T-helper 1 cell treated with Interleukin-12 subunit alpha and Interleukin-12 subunit beta and Interleukin-4 antibody, amounts not matched to agents 30 μg/mL and 1 μg/mL, for 36 hours (primary cell): ENCODE data around the gene JMJD1C.
"Not testable (repeated sequence)": the region's sequence is repeated elsewhere in the genome, so short reads cannot be mapped to it uniquely, and the experiment has no call there.

Experiments
- H3K27ac Mint-ChIP-seq: one replicate; pipeline ENCODE4 v1.8.0; 2021; ENCODE audit warnings: mild to moderate bottlenecking, mixed read lengths
- H3K27me3 Mint-ChIP-seq: one replicate; pipeline ENCODE4 v1.8.0; 2021; ENCODE audit warnings: low read depth, mixed read lengths
- H3K36me3 Mint-ChIP-seq: one replicate; pipeline ENCODE4 v1.8.0; 2021; ENCODE audit warnings: low read depth, mixed read lengths
- H3K4me1 Mint-ChIP-seq: one replicate; pipeline ENCODE4 v1.8.0; 2021; ENCODE audit warnings: low read depth, mixed read lengths
- H3K4me3 Mint-ChIP-seq: one replicate; pipeline ENCODE4 v1.8.0; 2021; ENCODE audit warnings: mild to moderate bottlenecking, moderate library complexity, mixed read lengths
- H3K9me3 Mint-ChIP-seq: one replicate; pipeline ENCODE4 v1.8.0; 2021; ENCODE audit warnings: mixed read lengths

Gene JMJD1C

DNA sequence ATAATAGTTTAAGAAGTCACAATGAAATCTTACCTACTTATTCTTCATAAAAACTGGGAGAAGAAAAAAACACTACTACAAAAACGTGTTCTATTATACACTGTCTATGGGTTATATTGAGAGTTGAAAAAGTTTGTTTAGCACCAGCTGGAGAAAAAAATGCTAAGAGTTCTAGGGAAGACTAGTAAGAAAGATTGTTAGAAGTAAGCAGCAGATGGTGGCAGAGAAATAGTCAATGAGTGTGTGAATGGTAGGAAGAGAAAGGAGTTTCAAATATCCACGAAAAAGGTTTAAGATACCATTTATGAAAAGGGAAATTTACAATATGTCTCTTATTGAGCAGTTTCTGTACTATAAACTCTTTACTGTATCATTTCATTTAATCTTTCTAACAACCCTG, 208.0 kb downstream of the JMJD1C start:
- H3K36me3 Mint-ChIP-seq, result peaks cover 41% of the 10 kb centered on the region
- H3K4me1 Mint-ChIP-seq, result peaks cover 60% of the 10 kb centered on the region
- H3K9me3 Mint-ChIP-seq, result no peaks in the 10 kb centered on the region
- no peaks in the 10 kb centered on the region for H3K27me3 Mint-ChIP-seq
- H3K27ac Mint-ChIP-seq, result no peak overlapping the region
- H3K4me3 Mint-ChIP-seq, result no peak overlapping the region

DNA sequence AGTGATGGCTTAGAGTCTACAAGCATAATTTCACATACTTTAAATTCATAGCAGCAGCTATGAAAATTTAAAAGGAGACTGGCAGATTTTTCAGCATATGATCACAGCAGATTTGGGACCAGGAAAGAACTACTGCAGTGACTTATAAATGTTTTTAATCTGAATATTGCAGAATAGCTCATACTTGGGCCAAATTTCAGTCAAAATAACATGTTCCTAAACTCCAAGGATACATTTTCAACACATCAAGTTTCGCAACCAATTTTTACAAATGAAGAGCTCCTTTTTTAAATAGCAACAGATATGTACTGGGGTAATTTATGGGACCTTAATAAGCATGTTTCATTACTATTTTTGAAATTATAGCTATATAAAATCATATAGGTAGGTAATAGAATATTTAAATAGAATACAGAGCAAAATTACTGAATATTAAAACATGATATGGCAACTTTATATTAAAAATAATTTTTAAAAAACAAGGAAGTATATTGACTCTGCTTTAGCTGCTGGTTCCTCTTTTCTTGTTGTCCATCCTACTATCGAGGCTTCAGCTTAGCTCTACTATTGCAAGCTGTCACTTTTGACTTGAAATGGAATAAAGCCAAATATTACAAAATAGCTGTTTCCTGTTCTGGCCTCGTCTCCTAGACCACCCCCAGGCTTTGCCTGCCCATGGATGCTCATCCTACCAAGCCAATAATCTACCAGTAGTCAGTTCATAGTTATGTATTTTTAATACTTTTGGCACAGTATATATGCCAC, 209.6 kb downstream of the JMJD1C start:
- Mint-ChIP-seq H3K36me3 (peaks cover 32% of the 10 kb centered on the region), H3K27me3 (no peaks in the 10 kb centered on the region), H3K9me3 (no peaks in the 10 kb centered on the region), H3K27ac (no peak overlapping the region), H3K4me3 (no peak overlapping the region), H3K4me1 (peaks cover 53% of the 10 kb centered on the region)

DNA sequence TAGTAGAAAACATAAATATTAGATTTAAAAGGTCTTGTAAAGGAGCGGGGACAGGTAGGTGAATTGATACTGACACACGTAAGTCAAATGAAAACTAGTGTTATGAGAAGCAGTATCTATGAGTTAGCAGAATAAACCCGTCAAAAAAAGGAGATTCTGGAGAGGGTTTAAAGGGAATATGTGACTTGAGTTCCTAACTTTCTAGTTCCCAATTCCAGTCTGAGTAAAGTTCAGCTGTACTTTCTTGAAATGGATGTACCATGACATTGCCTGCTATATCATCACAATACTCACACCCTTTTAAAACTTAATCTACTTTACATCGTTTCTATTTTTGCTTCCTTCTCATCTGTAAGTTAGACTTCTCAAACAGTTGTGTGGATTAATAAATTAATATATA, 210.5 kb downstream of the JMJD1C start:
- H3K27ac Mint-ChIP-seq, result no peak overlapping the region
- peaks cover 28% of the 10 kb centered on the region for H3K36me3 Mint-ChIP-seq
- H3K4me1 Mint-ChIP-seq, result peaks cover 51% of the 10 kb centered on the region
- H3K9me3 Mint-ChIP-seq, result no peaks in the 10 kb centered on the region
- no peak overlapping the region for H3K4me3 Mint-ChIP-seq
- no peaks in the 10 kb centered on the region for H3K27me3 Mint-ChIP-seq

DNA sequence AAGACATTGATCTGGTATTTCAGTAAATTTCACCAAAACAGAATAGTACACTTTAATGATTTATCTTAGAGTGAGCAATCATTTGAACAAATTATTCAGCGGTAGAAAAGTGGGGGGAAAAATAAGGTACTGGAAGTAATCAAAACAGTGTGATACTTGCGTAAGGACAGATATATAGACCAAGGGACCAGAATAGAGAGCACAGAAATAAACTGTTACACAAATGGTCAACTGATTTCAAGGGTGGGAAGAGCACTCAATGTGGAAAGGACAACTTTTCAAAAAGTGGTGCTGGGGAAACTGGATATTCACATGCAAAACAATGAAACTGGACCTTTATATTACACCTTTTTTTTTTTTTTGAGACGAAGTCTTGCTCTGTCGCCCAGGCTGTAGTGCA, 212.7 kb downstream of the JMJD1C start:
- Mint-ChIP-seq H3K4me1 (peaks cover 35% of the 10 kb centered on the region), H3K36me3 (peaks cover 26% of the 10 kb centered on the region), H3K27me3 (no peaks in the 10 kb centered on the region), H3K9me3 (no peaks in the 10 kb centered on the region), H3K4me3 (no peak overlapping the region), H3K27ac (peak overlapping the region; percentile 2)

DNA sequence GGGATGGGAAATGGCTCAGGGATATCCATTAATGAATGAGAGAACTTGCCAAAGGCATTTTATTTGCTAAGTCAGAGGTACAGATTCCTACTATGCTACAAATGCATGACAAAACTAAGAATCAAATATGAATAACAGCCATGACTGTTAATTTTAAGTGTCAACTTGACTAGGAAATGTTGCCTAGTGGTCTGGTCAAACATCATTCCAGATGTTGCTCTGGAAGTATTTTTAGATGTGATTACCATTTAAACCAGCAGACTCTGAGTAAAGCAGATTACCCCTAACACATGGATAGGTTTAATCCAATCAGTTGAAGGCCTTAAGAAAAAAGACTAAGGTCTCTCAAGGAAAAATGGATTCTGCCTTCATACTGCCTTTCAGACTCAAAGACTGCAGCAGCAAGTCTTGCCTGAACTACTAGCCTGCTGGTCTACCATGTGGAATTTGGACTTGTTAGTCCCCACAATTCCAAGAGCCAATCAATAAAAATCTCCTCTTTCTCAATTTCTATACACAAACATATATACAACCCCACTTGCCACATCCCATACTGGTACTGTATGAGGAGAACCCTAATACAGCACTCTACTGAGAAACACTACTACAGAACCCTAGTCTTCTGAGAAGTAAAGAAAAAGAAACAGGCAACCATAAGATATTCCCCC, 213.5 kb downstream of the JMJD1C start:
- H3K4me1 Mint-ChIP-seq, result peaks cover 31% of the 10 kb centered on the region
- H3K36me3 Mint-ChIP-seq, result peaks cover 26% of the 10 kb centered on the region
- H3K9me3 Mint-ChIP-seq, result no peaks in the 10 kb centered on the region
- H3K4me3 Mint-ChIP-seq, result no peak overlapping the region
- no peak overlapping the region for H3K27ac Mint-ChIP-seq
- H3K27me3 Mint-ChIP-seq, result no peaks in the 10 kb centered on the region

DNA sequence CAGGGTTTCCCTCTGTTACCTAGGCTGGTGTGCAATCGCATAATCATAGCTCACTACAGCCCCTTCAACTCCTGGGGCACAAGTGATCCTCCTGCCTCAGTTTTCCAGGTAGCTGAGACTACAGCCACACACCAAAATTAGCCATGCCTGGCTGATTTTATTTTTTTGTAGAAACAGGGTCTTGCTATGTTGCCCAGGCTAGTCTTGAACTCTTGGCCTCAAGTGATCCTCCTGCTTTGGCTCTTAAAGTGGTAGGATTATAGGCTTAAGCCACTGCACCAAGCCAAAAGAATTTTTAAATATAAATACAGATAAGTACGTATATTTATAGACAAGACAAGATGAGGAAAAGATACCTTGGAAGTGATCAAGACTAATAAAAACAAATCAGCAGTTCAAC, 215.7 kb downstream of the JMJD1C start:
- Mint-ChIP-seq H3K9me3 (peaks cover 6% of the 10 kb centered on the region), H3K27me3 (no peaks in the 10 kb centered on the region), H3K27ac (no peak overlapping the region), H3K4me3 (no peak overlapping the region), H3K36me3 (peaks cover 31% of the 10 kb centered on the region), H3K4me1 (peaks cover 31% of the 10 kb centered on the region)

DNA sequence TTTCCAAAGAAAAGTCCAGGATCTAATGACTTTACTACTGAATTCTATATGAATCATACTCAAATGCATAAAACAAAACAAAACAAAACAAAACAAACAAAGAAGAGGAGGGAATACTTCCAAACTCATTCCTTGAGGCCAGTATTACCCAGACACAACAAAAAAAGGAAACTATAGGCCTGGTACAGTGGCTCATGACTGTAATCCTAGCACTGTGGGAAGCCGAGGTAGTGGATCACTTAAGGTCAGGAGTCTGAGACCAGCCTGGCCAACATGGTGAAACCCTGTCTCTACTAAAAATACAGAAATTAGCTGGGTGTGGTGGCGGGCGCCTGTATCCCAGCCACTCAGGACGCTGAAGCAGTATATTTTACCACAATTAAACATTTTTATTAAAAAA, 218.0 kb downstream of the JMJD1C start:
- Mint-ChIP-seq H3K36me3 (peaks cover 25% of the 10 kb centered on the region), H3K27ac (no peak overlapping the region), H3K4me1 (peaks cover 33% of the 10 kb centered on the region), H3K9me3 (peaks cover 6% of the 10 kb centered on the region), H3K4me3 (no peak overlapping the region), H3K27me3 (no peaks in the 10 kb centered on the region)

DNA sequence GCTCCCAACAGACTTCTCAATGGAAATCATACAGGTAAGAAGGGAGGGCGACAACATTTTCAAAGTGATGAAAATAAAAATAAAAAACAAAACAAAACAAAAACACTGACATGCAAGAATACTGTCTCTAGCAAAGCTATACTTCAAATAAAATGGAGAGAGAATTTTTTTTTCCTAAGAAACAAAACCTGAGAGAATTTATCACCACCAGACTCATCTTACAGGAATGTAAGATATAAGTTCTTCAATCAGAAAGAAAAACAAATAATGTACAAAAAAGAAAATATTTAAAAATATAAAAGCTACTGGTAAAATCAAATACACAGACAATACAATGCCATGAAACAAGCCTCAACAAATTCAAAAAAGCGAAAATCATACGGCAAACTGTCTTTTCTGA, 219.4 kb downstream of the JMJD1C start:
- H3K4me3 Mint-ChIP-seq, result no peak overlapping the region
- no peaks in the 10 kb centered on the region for H3K27me3 Mint-ChIP-seq
- peaks cover 6% of the 10 kb centered on the region for H3K9me3 Mint-ChIP-seq
- no peak overlapping the region for H3K27ac Mint-ChIP-seq
- H3K36me3 Mint-ChIP-seq, result peaks cover 24% of the 10 kb centered on the region
- peaks cover 37% of the 10 kb centered on the region for H3K4me1 Mint-ChIP-seq

DNA sequence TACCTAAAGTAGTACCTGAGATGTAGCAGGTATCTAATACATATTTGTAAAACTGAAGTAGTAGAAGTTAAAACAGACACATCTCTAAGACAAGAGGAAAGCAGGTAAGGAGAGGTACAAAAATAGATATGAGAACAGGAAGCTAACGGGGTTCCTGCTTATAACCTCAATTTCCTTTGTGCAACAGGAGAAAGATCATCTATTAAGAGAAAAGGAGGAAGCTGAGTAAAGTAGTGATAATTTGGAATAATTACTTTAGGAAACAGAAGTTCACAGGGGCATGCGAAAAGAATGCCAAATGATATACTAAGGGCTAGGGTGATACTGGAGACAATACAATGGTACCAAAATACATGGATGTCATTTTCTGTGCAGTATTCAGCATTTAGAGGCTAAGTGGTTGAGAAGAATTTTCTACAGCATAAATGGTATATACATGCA, 223.9 kb downstream of the JMJD1C start:
- Mint-ChIP-seq H3K36me3 (peaks cover 20% of the 10 kb centered on the region), H3K27me3 (no peaks in the 10 kb centered on the region), H3K9me3 (peaks cover 6% of the 10 kb centered on the region), H3K27ac (peak overlapping the region; percentile 66), H3K4me1 (peaks cover 59% of the 10 kb centered on the region), H3K4me3 (peak overlapping the region; percentile 72)

DNA sequence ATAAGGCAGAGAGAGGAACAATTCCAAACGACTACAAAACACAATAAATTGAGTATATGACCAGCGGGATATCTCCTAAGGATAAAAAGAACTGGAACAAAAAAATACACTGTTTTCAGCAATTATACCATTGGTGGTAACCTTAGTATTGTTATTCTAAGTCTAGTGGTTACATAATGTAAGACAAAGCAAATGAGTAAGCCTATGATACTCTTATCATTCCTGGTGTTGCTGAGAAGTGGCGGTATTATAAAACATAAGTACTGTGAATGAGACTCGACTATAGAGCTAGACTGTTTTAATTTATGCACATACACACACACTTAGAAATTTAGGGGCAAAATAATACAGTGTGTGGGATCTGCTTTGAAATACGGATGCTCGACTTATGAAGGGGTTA, 225.0 kb downstream of the JMJD1C start:
- peak overlapping the region; percentile 16 for H3K4me3 Mint-ChIP-seq
- no peaks in the 10 kb centered on the region for H3K27me3 Mint-ChIP-seq
- H3K36me3 Mint-ChIP-seq, result peaks cover 15% of the 10 kb centered on the region
- peaks cover 2% of the 10 kb centered on the region for H3K9me3 Mint-ChIP-seq
- H3K4me1 Mint-ChIP-seq, result peaks cover 59% of the 10 kb centered on the region
- peak overlapping the region; percentile 10 for H3K27ac Mint-ChIP-seq

DNA sequence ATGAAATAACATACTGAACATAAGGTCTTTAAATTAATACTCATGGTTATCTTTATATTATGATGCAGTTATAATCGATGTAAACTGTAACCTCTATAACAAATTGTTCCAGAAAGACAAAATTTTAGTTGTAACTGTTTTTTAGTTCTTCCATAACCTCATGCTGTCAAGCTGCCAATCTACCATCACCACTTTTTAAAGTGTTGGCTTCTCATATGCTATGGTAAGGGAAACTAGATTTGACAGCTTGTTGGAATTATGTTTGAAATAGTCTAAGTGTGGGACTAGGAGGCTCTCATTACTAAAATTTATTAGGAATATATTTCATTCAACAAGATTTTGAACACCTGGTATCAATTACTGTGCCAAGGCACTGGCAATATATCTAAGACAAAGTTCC, 227.3 kb downstream of the JMJD1C start:
- no peak overlapping the region for H3K27ac Mint-ChIP-seq
- H3K4me3 Mint-ChIP-seq, result no peak overlapping the region
- no peaks in the 10 kb centered on the region for H3K9me3 Mint-ChIP-seq
- H3K27me3 Mint-ChIP-seq, result no peaks in the 10 kb centered on the region
- peaks cover 51% of the 10 kb centered on the region for H3K4me1 Mint-ChIP-seq
- H3K36me3 Mint-ChIP-seq, result peaks cover 6% of the 10 kb centered on the region

DNA sequence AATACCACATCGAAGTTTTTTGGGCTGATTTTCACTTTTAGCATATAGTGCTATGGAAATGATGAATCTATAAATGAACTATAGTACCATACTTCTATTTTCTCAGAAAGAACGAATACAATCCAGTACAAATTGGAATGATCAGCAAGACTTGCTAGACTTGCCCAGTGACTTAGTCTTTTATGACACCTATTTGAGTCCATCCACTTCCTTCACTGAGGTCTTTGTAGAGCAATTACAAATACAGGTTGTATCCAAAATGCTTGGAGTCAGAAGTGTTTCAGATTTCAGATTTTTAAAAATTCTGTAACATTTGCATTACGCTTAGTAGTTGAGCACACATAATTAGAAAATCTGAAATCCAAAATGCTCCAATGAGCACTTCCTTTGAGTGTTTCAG, 228.4 kb downstream of the JMJD1C start:
- Mint-ChIP-seq H3K9me3 (no peaks in the 10 kb centered on the region), H3K4me3 (no peak overlapping the region), H3K27ac (peak overlapping the region; percentile 26)

DNA sequence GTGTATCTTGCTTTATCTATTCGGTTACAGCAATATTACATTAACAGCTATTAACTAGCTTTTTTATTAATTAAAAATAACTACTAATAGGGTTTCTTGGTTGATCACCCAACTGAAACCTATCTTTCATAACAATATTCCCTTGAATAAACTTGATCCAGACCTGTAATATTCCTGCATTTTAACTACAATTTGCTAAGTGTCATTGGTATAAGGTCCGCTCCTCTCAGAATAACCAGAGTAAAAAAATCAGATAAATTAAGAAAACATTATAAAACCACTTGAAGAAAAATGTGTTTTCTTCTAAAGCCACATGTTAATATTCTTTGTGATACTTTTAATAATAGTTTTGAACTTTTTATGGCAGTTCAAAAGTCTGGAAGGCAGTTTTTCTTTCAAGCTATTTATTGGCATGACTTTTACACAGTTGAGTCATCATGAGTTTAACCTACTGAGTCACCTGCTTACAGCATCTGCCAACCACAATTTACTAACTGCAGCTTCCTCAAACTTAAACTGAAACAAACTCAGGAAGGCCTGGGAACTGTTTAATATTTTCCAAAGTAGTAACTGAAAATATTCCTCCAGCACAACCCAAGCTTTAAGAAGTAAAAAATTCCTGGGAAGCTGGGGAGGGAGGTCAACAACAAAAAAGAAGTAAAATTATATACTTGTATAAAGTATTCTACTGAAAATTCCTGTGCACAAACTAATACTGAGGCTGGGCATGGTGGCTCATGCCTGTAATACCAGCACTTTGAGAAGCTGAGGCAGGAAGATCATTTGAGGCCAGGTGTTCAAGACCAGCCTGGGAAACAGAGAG, 229.5 kb downstream of the JMJD1C start:
- peaks cover 6% of the 10 kb centered on the region for H3K36me3 Mint-ChIP-seq
- peak overlapping the region; percentile 31 for H3K4me3 Mint-ChIP-seq
- peaks cover 45% of the 10 kb centered on the region for H3K4me1 Mint-ChIP-seq
- no peaks in the 10 kb centered on the region for H3K9me3 Mint-ChIP-seq
- no peaks in the 10 kb centered on the region for H3K27me3 Mint-ChIP-seq
- peak overlapping the region; percentile 74 for H3K27ac Mint-ChIP-seq

More for the DNA sequence above, 228.4 kb downstream of the JMJD1C start:
- Mint-ChIP-seq H3K27me3 (no peaks in the 10 kb centered on the region), H3K36me3 (peaks cover 6% of the 10 kb centered on the region), H3K4me1 (peaks cover 54% of the 10 kb centered on the region)

DNA sequence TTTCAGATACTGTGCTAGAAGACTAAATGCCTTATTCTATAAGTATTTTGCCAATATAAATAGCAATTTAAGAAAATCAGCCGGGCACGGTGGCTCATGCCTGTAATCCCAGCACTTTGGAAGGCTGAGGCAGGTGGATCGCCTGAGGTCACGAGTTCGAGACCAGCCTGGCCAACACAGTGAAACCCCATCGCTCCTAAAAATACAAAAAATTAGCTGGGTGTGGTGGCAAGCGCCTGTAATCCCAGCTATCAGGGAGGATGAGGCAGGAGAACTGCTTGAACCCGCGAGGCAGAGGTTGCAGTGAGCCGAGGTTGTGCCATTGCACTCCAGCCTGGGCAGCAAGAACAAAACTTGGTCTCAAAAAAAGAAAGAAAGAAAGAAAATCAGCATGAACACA, 230.6 kb downstream of the JMJD1C start:
- not testable (repeated sequence) for H3K27ac Mint-ChIP-seq, H3K27me3 Mint-ChIP-seq, H3K4me3 Mint-ChIP-seq, H3K36me3 Mint-ChIP-seq, H3K9me3 Mint-ChIP-seq
- peaks cover 41% of the 10 kb centered on the region for H3K4me1 Mint-ChIP-seq
